WTC11 (cell line): ENCODE measurements around the gene SLC19A1. TPM values are rescaled to one million over a fixed set of nuclear protein-coding genes. Genes with fewer than 3 reads are reported as not detected.

ENCODE experiments used
- ATAC-seq: fragments of 200-7000 bp; cut with Tn5 transposase; 2 replicates; pipeline ENCODE4 v1.10.0; 2021; ENCODE audit warnings: mild to moderate bottlenecking, moderate library complexity
- CTCF ChIA-PET: fragments of 300-600 bp; sonication (Branson Sonifier 250); formaldehyde crosslinking; loops from one replicate; lab custom pipeline; 2021; ENCODE audit warnings: antibody characterized with exemption; lab: Charles Lee
- POLR2A ChIA-PET: fragments of 350-600 bp; sonication (Branson Sonifier 250); formaldehyde crosslinking; loops from one replicate; lab custom pipeline; 2021; ENCODE audit warnings: antibody characterized with exemption; lab: Charles Lee
- DNase-seq: peaks from one replicate; pipeline ENCODE4 v3.0.0; 2021; ENCODE audit warnings: low spot score
- H3K27ac Mint-ChIP-seq: 2 replicates; pipeline ENCODE4 v1.8.0; 2021; ENCODE audit warnings: mixed read lengths
- H3K27me3 Mint-ChIP-seq: 2 replicates; pipeline ENCODE4 v1.8.0; 2021; ENCODE audit warnings: low read depth, mild to moderate bottlenecking, moderate library complexity, mixed read lengths
- H3K36me3 Mint-ChIP-seq: 2 replicates; pipeline ENCODE4 v1.8.0; 2021; ENCODE audit warnings: mixed read lengths
- H3K4me1 Mint-ChIP-seq: 2 replicates; pipeline ENCODE4 v1.8.0; 2022; ENCODE audit warnings: mixed read lengths
- H3K4me3 Mint-ChIP-seq: 2 replicates; pipeline ENCODE4 v1.8.0; 2021; ENCODE audit warnings: mild to moderate bottlenecking, moderate library complexity, mixed read lengths
- H3K9me3 Mint-ChIP-seq: 2 replicates; pipeline ENCODE4 v1.8.0; 2021; ENCODE audit warnings: mixed read lengths
- GABPB1 ChIP-seq: sonication (generic); formaldehyde crosslinking; IDR thresholded peaks from 2 replicates; pipeline ENCODE4 v1.8.1; 2023; ENCODE audit warnings: mild to moderate bottlenecking, missing genetic modification reagents
- HMGA2 ChIP-seq: fragments of 250-450 bp; sonication (Bioruptor Pico); IDR thresholded peaks from 2 replicates; pipeline ENCODE4 v1.4.0; 2021; ENCODE audit warnings: mild to moderate bottlenecking, moderate library complexity
- NFE2L1 ChIP-seq: sonication (generic); formaldehyde crosslinking; IDR thresholded peaks from 2 replicates; pipeline ENCODE4 v1.8.1; 2023; ENCODE audit warnings: missing genetic modification reagents
- NR3C1 ChIP-seq: sonication (generic); formaldehyde crosslinking; conservative IDR thresholded peaks from 2 replicates; pipeline ENCODE4 v1.8.1; 2023; ENCODE audit warnings: low read depth, mild to moderate bottlenecking, missing genetic modification reagents
- RORB ChIP-seq: fragments of 250-450 bp; sonication (Bioruptor Pico); IDR thresholded peaks from 2 replicates; pipeline ENCODE4 v1.9.0; 2021; ENCODE audit warnings: mild to moderate bottlenecking
- SP1 ChIP-seq: sonication (generic); formaldehyde crosslinking; conservative IDR thresholded peaks from 2 replicates; pipeline ENCODE4 v1.8.1; 2022; ENCODE audit warnings: missing genetic modification reagents
- TEAD4 ChIP-seq: sonication (generic); formaldehyde crosslinking; IDR thresholded peaks from 2 replicates; pipeline ENCODE4 v1.8.0; 2022; ENCODE audit warnings: mild to moderate bottlenecking, missing genetic modification reagents
- TP53 ChIP-seq: sonication (generic); formaldehyde crosslinking; IDR thresholded peaks from 2 replicates; pipeline ENCODE4 v1.8.1; 2023; ENCODE audit warnings: mild to moderate bottlenecking, missing genetic modification reagents
- ZNF138 ChIP-seq: sonication (generic); formaldehyde crosslinking; conservative IDR thresholded peaks from 2 replicates; pipeline ENCODE4 v1.8.1; 2022; ENCODE audit warnings: mild to moderate bottlenecking, moderate library complexity, missing genetic modification reagents
- ZNF396 ChIP-seq: fragments of 250-450 bp; sonication (Bioruptor Pico); IDR thresholded peaks from 2 replicates; pipeline ENCODE4 v1.8.0; 2021; ENCODE audit warnings: mild to moderate bottlenecking, moderate library complexity, borderline replicate concordance
- total RNA-seq: library from RNA; stranded (reverse); gene quantifications from 3 replicates; pipeline ENCODE4 v1.2.3, GENCODE V29; 2021
- TF ChIP-seq, protein P1 (sequence below): sonication (generic); formaldehyde crosslinking; IDR thresholded peaks from 2 replicates; pipeline ENCODE4 v1.8.0; 2022; ENCODE audit warnings: mild to moderate bottlenecking, missing genetic modification reagents
- TF ChIP-seq, protein P2 (sequence below): fragments of 200-600 bp; IDR thresholded peaks from 2 replicates; pipeline ENCODE4 v1.8.0; 2022; ENCODE audit warnings: antibody characterized with exemption
- TF ChIP-seq, protein P3 (sequence below): sonication (generic); formaldehyde crosslinking; IDR thresholded peaks from 2 replicates; pipeline ENCODE4 v1.8.1; 2023; ENCODE audit warnings: mild to moderate bottlenecking, missing genetic modification reagents, moderate library complexity
- TF ChIP-seq, protein P4 (sequence below): fragments of 250-450 bp; sonication (Bioruptor Pico); conservative IDR thresholded peaks from 2 replicates; pipeline ENCODE4 v1.9.0; 2021; ENCODE audit warnings: mild to moderate bottlenecking
- TF ChIP-seq, protein P5 (sequence below): sonication (generic); formaldehyde crosslinking; IDR thresholded peaks from 2 replicates; pipeline ENCODE4 v1.8.0; 2022; ENCODE audit warnings: mild to moderate bottlenecking, missing genetic modification reagents
- TF ChIP-seq, protein P6 (sequence below): sonication (generic); formaldehyde crosslinking; IDR thresholded peaks from 2 replicates; pipeline ENCODE4 v1.8.1; 2023; ENCODE audit warnings: mild to moderate bottlenecking, missing genetic modification reagents, moderate library complexity
- TF ChIP-seq, protein P7 (sequence below): sonication (generic); formaldehyde crosslinking; IDR thresholded peaks from 2 replicates; pipeline ENCODE4 v1.8.1; 2023; ENCODE audit warnings: mild to moderate bottlenecking, missing genetic modification reagents
- TF ChIP-seq, protein P8 (sequence below): sonication (generic); formaldehyde crosslinking; IDR thresholded peaks from 2 replicates; pipeline ENCODE4 v1.8.1; 2022; ENCODE audit warnings: mild to moderate bottlenecking, missing genetic modification reagents, moderate library complexity, borderline replicate concordance

SLC19A1 gene
- total RNA-seq, 1 experiment from 2014 or later: 29.8 TPM

DNA sequence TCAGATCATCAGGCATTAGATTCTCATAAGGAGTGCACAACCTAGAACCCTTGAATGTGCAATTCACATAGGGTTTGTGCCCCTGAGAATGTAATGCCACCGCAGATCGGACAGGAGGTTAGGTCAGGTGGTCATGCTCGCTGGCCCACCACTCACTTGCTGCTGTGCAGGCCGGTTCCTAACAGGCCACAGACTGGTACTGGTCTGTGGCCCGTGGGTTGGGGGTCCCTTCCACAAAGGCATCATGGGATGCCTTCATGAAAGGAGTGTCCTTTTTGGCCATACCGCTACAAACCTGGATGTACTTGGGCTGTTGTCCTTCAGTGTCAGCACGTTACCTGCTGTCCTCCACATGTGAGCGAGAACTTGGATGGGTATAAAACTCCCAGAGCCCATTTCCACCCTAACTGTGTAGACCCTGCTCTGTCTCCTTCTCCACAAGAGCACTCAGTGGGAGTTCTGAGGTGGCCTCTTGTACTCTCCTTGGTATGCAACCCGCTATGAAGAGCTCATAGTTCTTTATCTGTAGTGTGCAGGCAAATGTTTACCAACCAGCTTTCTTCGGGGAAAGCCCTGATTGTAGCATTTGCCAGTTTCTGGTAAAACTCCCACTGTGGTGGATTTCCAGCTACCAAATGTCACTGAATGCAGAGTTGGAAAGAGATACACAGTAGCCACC is 41.7 kb upstream of the SLC19A1 start:
- ChIA-PET POLR2A (no interaction called here), CTCF (interaction anchor here (1.9 kb wide), 1 partner anchor 28 kb away, joined by 7 read pairs; no protein-coding TSS in a partner anchor)
- H3K27ac Mint-ChIP-seq: no peak overlapping the region
- TF ChIP-seq HMGA2 (CRISPR knock-in tag): no peak
- TF ChIP-seq, protein P1, sequence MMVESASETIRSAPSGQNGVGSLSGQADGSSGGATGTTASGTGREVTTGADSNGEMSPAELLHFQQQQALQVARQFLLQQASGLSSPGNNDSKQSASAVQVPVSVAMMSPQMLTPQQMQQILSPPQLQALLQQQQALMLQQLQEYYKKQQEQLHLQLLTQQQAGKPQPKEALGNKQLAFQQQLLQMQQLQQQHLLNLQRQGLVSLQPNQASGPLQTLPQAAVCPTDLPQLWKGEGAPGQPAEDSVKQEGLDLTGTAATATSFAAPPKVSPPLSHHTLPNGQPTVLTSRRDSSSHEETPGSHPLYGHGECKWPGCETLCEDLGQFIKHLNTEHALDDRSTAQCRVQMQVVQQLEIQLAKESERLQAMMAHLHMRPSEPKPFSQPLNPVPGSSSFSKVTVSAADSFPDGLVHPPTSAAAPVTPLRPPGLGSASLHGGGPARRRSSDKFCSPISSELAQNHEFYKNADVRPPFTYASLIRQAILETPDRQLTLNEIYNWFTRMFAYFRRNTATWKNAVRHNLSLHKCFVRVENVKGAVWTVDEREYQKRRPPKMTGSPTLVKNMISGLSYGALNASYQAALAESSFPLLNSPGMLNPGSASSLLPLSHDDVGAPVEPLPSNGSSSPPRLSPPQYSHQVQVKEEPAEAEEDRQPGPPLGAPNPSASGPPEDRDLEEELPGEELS (CRISPR knock-in tag): no peak
- no peak for TF ChIP-seq ZNF138 (CRISPR knock-in tag)
- TF ChIP-seq TEAD4 (CRISPR knock-in tag): no peak
- TF ChIP-seq, protein P2, sequence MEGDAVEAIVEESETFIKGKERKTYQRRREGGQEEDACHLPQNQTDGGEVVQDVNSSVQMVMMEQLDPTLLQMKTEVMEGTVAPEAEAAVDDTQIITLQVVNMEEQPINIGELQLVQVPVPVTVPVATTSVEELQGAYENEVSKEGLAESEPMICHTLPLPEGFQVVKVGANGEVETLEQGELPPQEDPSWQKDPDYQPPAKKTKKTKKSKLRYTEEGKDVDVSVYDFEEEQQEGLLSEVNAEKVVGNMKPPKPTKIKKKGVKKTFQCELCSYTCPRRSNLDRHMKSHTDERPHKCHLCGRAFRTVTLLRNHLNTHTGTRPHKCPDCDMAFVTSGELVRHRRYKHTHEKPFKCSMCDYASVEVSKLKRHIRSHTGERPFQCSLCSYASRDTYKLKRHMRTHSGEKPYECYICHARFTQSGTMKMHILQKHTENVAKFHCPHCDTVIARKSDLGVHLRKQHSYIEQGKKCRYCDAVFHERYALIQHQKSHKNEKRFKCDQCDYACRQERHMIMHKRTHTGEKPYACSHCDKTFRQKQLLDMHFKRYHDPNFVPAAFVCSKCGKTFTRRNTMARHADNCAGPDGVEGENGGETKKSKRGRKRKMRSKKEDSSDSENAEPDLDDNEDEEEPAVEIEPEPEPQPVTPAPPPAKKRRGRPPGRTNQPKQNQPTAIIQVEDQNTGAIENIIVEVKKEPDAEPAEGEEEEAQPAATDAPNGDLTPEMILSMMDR: no peak
- TF ChIP-seq, protein P3, sequence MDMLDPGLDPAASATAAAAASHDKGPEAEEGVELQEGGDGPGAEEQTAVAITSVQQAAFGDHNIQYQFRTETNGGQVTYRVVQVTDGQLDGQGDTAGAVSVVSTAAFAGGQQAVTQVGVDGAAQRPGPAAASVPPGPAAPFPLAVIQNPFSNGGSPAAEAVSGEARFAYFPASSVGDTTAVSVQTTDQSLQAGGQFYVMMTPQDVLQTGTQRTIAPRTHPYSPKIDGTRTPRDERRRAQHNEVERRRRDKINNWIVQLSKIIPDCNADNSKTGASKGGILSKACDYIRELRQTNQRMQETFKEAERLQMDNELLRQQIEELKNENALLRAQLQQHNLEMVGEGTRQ (CRISPR knock-in tag): no peak
- TF ChIP-seq, protein P4, sequence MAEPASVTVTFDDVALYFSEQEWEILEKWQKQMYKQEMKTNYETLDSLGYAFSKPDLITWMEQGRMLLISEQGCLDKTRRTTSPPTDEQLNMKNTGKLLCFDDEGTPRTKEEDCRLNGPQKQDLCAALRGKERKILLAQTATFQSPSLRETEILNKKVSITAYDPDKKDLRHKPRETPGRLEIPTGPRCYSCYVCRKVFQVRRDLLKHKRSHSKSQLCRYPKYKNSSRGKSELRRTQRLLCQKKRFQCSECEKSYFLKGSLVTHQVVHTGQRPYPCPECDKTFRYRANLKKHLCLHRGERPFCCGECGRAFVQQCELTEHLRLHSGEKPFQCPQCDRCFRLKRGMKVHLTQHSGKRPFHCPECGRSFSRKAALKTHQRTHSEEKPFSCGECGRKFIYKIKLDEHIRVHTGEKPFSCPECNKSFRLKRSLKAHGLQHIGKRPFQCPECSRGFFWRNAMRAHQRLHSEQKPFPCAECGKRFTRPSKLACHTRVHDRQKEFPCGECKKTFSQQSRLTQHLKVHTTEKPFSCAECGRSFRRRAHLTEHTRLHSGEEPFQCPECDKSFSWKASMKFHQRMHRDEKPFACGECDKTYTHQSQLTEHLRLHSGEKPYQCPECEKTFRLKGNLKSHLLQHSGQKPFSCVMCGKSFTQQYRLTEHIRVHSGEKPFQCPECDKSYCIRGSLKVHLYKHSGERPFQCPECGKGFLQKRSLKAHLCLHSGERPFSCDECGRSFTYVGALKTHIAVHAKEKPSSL (CRISPR knock-in tag): no peak
- no peak for TF ChIP-seq TP53 (CRISPR knock-in tag)
- TF ChIP-seq NFE2L1 (CRISPR knock-in tag): no peak
- TF ChIP-seq SP1 (CRISPR knock-in tag): no peak
- no peak for TF ChIP-seq NR3C1 (CRISPR knock-in tag)
- TF ChIP-seq, protein P5, sequence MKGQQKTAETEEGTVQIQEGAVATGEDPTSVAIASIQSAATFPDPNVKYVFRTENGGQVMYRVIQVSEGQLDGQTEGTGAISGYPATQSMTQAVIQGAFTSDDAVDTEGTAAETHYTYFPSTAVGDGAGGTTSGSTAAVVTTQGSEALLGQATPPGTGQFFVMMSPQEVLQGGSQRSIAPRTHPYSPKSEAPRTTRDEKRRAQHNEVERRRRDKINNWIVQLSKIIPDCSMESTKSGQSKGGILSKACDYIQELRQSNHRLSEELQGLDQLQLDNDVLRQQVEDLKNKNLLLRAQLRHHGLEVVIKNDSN (CRISPR knock-in tag): no peak
- TF ChIP-seq, protein P6, sequence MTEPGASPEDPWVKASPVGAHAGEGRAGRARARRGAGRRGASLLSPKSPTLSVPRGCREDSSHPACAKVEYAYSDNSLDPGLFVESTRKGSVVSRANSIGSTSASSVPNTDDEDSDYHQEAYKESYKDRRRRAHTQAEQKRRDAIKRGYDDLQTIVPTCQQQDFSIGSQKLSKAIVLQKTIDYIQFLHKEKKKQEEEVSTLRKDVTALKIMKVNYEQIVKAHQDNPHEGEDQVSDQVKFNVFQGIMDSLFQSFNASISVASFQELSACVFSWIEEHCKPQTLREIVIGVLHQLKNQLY: no peak
- TF ChIP-seq ZNF396 (CRISPR knock-in tag): no peak
- no peak overlapping the region for H3K4me3 Mint-ChIP-seq
- no peaks in the 10 kb centered on the region for H3K4me1 Mint-ChIP-seq
- H3K27me3 Mint-ChIP-seq: peaks cover 54% of the 10 kb centered on the region
- ATAC-seq: no peak
- H3K9me3 Mint-ChIP-seq: peaks cover 65% of the 10 kb centered on the region
- no peak for DNase-seq
- peaks cover 40% of the 10 kb centered on the region for H3K36me3 Mint-ChIP-seq

DNA sequence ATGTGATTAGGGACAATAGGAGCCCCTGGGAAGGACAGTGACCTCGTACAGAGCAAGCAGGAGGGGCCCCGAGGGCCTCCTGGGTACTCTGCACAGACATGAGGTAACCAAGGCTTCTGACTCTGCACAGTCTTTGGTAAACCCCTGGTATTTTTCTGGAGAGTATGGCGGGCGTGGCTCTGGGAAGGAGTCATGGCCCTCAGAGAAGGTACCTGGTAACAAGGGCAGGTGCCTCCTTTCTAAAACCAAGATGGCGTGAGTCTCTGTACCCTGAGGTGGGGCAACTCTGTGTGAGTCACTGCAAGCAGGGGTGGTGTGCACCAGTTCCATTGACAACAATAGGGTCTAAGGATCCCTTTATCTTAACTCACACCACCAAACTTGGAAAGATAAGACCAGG is 39.9 kb upstream of the SLC19A1 start:
- no peak for ATAC-seq
- Mint-ChIP-seq H3K27me3 (peaks cover 35% of the 10 kb centered on the region), H3K36me3 (peaks cover 23% of the 10 kb centered on the region), H3K4me1 (no peaks in the 10 kb centered on the region), H3K9me3 (peaks cover 47% of the 10 kb centered on the region), H3K27ac (no peak overlapping the region), H3K4me3 (no peak overlapping the region)
- DNase-seq: no peak
- ChIA-PET POLR2A (no interaction called here), CTCF (no interaction called here)
- TF ChIP-seq RORB (CRISPR knock-in tag) (no peak), GABPB1 (no peak)
- TF ChIP-seq, protein P7, sequence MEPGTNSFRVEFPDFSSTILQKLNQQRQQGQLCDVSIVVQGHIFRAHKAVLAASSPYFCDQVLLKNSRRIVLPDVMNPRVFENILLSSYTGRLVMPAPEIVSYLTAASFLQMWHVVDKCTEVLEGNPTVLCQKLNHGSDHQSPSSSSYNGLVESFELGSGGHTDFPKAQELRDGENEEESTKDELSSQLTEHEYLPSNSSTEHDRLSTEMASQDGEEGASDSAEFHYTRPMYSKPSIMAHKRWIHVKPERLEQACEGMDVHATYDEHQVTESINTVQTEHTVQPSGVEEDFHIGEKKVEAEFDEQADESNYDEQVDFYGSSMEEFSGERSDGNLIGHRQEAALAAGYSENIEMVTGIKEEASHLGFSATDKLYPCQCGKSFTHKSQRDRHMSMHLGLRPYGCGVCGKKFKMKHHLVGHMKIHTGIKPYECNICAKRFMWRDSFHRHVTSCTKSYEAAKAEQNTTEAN: no peak
- TF ChIP-seq, protein P8, sequence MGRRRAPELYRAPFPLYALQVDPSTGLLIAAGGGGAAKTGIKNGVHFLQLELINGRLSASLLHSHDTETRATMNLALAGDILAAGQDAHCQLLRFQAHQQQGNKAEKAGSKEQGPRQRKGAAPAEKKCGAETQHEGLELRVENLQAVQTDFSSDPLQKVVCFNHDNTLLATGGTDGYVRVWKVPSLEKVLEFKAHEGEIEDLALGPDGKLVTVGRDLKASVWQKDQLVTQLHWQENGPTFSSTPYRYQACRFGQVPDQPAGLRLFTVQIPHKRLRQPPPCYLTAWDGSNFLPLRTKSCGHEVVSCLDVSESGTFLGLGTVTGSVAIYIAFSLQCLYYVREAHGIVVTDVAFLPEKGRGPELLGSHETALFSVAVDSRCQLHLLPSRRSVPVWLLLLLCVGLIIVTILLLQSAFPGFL: no peak
